ENCODE measurements around the gene FRY.

Gene FRY

GRCh38 chr13:32195713-32196112, 164.1 kb downstream of the FRY start:
- ChIA-PET CTCF (no interaction called here), POLR2A (no interaction called here)
- TF ChIP-seq NFRKB (IDR thresholded peaks at IDR 0.05) (no peak), SUZ12 (IDR thresholded peaks at IDR 0.05) (no peak), FOXM1 (IDR thresholded peaks at IDR 0.05; ENCODE audit: borderline replicate concordance) (no peak)

GRCh38 chr13:32199168-32199567, 167.6 kb downstream of the FRY start:
- CTCF ChIA-PET = no interaction called here
- no peak for TF ChIP-seq ARNT (IDR thresholded peaks at IDR 0.05)
- TF ChIP-seq FOXK2 (IDR thresholded peaks at IDR 0.05) = no peak
- no peak for TF ChIP-seq SP1 (IDR thresholded peaks at IDR 0.05)
- no peak for TF ChIP-seq L3MBTL2 (conservative IDR thresholded peaks at IDR 0.05)
- TF ChIP-seq ZNF384 (IDR thresholded peaks at IDR 0.05) = no peak
- TF ChIP-seq LEF1 (IDR thresholded peaks at IDR 0.05; ENCODE audit: borderline replicate concordance) = no peak
- TF ChIP-seq ELF4 (IDR thresholded peaks at IDR 0.05) = no peak
- TF ChIP-seq HDGF (IDR thresholded peaks at IDR 0.05; ENCODE audit: borderline replicate concordance) = no peak
- no peak for TF ChIP-seq FOXM1 (IDR thresholded peaks at IDR 0.05; ENCODE audit: borderline replicate concordance)
- TF ChIP-seq FOXA1 (IDR thresholded peaks at IDR 0.05) = no peak
- no peak for TF ChIP-seq PKNOX1 (IDR thresholded peaks at IDR 0.05)
- no peak for TF ChIP-seq BHLHE40 (IDR thresholded peaks at IDR 0.05; ENCODE audit: borderline replicate concordance)
- TF ChIP-seq SUZ12 (IDR thresholded peaks at IDR 0.05) = no peak
- TF ChIP-seq NFRKB (IDR thresholded peaks at IDR 0.05) = no peak
- no peak for TF ChIP-seq TARDBP (IDR thresholded peaks at IDR 0.05)
- no peak for TF ChIP-seq CTBP1 (IDR thresholded peaks at IDR 0.05; ENCODE audit: borderline replicate concordance)
- POLR2A ChIA-PET = no interaction called here
- DNase-seq (ENCODE audit: extremely low spot score) = no peak

More at GRCh38 chr13:32195713-32196112, 164.1 kb downstream of the FRY start:
- DNase-seq (ENCODE audit: extremely low spot score) = no peak

GRCh38 chr13:32200741-32201140, 169.2 kb downstream of the FRY start:
- CTCF ChIA-PET = no interaction called here
- no peak for DNase-seq (ENCODE audit: extremely low spot score)
- POLR2A ChIA-PET = no interaction called here
- no peak for TF ChIP-seq CTBP1 (IDR thresholded peaks at IDR 0.05; ENCODE audit: borderline replicate concordance)

GRCh38 chr13:32201809-32202208, 170.2 kb downstream of the FRY start:
- no peak for DNase-seq (ENCODE audit: extremely low spot score)
- POLR2A ChIA-PET = no interaction called here
- TF ChIP-seq FOXA1 (IDR thresholded peaks at IDR 0.05) (no peak), BHLHE40 (IDR thresholded peaks at IDR 0.05; ENCODE audit: borderline replicate concordance) (no peak), PKNOX1 (IDR thresholded peaks at IDR 0.05) (no peak)
- CTCF ChIA-PET = no interaction called here

GRCh38 chr13:32202268-32202667, 170.7 kb downstream of the FRY start:
- DNase-seq (ENCODE audit: extremely low spot score) = no peak
- ChIA-PET POLR2A (no interaction called here), CTCF (no interaction called here)
- TF ChIP-seq L3MBTL2 (conservative IDR thresholded peaks at IDR 0.05) (no peak), SUZ12 (IDR thresholded peaks at IDR 0.05) (no peak)

- ChIA-PET POLR2A (no interaction called here), CTCF (no interaction called here)
- TF ChIP-seq HDGF (IDR thresholded peaks at IDR 0.05; ENCODE audit: borderline replicate concordance) (no peak), NFRKB (IDR thresholded peaks at IDR 0.05) (no peak), LEF1 (IDR thresholded peaks at IDR 0.05; ENCODE audit: borderline replicate concordance) (no peak), ZNF384 (IDR thresholded peaks at IDR 0.05) (no peak), FOXM1 (IDR thresholded peaks at IDR 0.05; ENCODE audit: borderline replicate concordance) (no peak), L3MBTL2 (conservative IDR thresholded peaks at IDR 0.05) (no peak), TARDBP (IDR thresholded peaks at IDR 0.05) (no peak), PKNOX1 (IDR thresholded peaks at IDR 0.05) (no peak), ARNT (IDR thresholded peaks at IDR 0.05) (no peak), SUZ12 (IDR thresholded peaks at IDR 0.05) (no peak), CTBP1 (IDR thresholded peaks at IDR 0.05; ENCODE audit: borderline replicate concordance) (no peak), ELF4 (IDR thresholded peaks at IDR 0.05) (no peak), SP1 (IDR thresholded peaks at IDR 0.05) (no peak)
- DNase-seq (ENCODE audit: extremely low spot score) = no peak
These were observed 171.6 kb downstream of the FRY start for GRCh38 chr13:32203221-32203620.

GRCh38 chr13:32203736-32204135, 172.2 kb downstream of the FRY start:
- POLR2A ChIA-PET = no interaction called here
- TF ChIP-seq ZNF384 (IDR thresholded peaks at IDR 0.05) = no peak
- TF ChIP-seq PKNOX1 (IDR thresholded peaks at IDR 0.05) = no peak
- TF ChIP-seq LEF1 (IDR thresholded peaks at IDR 0.05; ENCODE audit: borderline replicate concordance) = no peak
- DNase-seq (ENCODE audit: extremely low spot score) = no peak
- CTCF ChIA-PET = no interaction called here
